ENCODE data around the gene PIEZO2. TPM values are rescaled to one million over a fixed set of nuclear protein-coding genes. Genes with fewer than 3 reads are reported as not detected.

Gene PIEZO2
- total and polyA plus RNA-seq, 2 of the 8 experiments (the other 6 are each of a cell fraction or from before 2014, with no cell fraction given) = 4.7 to 16.5 TPM

GRCh38 chr18:10822456-10822855, 326.9 kb downstream of the PIEZO2 start (continued):
- TF ChIP-seq ATF2 (IDR thresholded peaks at IDR 0.05; ENCODE audit: low read length) = no peak
- no peak for TF ChIP-seq ATF3 (IDR thresholded peaks at IDR 0.05; ENCODE audit: insufficient read depth, low read depth, low read length)
- no peak for TF ChIP-seq SIN3A (conservative IDR thresholded peaks at IDR 0.05 in 1 of 2, IDR thresholded peaks at IDR 0.05 in 1 of 2; ENCODE audit: low read depth in 1 of 2, low read length in 2 of 2)
- no peak for TF ChIP-seq CHD7 (IDR thresholded peaks at IDR 0.05; ENCODE audit: insufficient replicate concordance, low read length)
- TF ChIP-seq BACH1 (IDR thresholded peaks at IDR 0.05; ENCODE audit: low read length) = no peak
- no peak for TF ChIP-seq CBX5 (IDR thresholded peaks at IDR 0.05; ENCODE audit: low read depth, low read length)
